Stimulated activated CD8-positive, alpha-beta memory T cell treated with anti-CD3 and anti-CD28 coated beads, Interleukin-12 subunit alpha, Interleukin-12 subunit beta, amount 100 ng/mL, for 4 hours (primary cell): ENCODE measurements around the gene TUBA4A.
"Not testable (repeated sequence)": the region's sequence is repeated elsewhere in the genome, so short reads cannot be mapped to it uniquely, and the experiment has no call there.

Experiments used
- DNase-seq: peaks from one replicate; pipeline ENCODE4 v3.0.0-alpha.2; 2020; ENCODE audit warnings: low read depth

The TUBA4A gene

GRCh38 chr2:219268294-219268693, 14.6 kb upstream of the TUBA4A start:
- DNase-seq: no peak

GRCh38 chr2:219266886-219267285, 13.2 kb upstream of the TUBA4A start:
- no peak for DNase-seq

DNA sequence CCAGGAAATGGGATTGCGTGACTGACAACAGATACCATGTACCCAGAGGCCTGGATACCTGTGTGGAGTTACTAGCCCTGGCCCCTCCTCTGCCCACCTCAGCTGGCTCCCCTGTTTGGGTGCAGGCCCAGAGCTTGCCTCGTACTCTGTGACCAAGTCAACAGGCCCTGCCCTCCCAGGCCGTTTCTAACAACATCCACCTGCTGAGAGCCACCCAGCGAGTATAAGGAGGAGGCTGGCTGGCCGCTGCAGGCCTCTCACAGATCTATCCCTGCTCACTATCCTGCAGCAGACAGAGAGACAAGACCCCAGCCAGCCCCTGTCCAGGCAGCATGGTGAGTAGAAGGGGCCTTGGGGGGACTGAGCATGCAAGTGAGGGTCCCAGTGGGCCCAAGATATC, 12.5 kb upstream of the TUBA4A start:
- no peak for DNase-seq

GRCh38 chr2:219261024-219261855, 7.5 kb upstream of the TUBA4A start:
- DNase-seq: no peak

- DNase-seq: not testable (repeated sequence)
Measured at GRCh38 chr2:219258942-219259341, 5.2 kb upstream of the TUBA4A start.

- no peak for DNase-seq
Measured at GRCh38 chr2:219254590-219255201, 978 bp upstream of the TUBA4A start.

DNA sequence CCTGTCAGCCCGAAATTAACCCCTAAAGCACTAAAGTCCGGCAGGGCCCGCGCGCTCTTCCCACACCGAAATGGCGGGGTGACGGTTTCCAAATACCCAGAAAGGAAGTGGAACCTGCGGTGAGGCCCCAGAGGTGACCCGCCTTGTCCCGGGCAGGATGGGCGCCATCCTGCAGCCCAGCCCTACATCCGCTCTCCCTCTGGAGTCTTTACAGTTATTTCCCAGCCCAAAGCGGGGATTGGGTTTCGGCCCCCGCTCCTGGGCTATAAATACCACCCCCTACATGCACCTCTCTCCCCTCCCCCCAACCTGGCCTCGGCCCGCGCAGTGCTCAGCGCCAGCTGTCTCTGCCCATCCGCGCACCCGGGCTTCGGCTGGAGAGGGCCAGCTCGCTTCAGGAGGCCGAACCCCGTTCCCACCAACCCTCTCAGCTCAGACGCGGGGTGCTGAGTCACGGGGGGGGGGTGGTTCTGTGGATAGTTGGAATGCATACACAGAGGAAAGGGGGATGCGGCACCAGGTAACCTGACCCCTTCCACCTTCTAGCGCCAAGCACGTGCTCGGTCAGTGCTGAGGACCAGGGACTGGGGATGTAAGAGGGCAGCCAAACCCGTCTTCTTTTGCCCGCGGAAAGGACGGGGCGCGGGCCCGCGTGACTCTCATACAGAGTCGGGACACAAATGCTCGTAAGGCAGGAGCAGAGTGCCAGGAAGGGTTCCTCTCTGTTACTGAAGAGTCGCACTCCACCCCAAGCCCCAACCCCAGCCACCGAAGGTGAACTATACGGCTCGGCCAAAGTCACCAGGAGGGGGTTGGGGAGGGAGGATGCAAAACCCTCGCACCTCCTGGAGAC, 592 bp downstream of the TUBA4A start, which contains the start of gene TUBA4B:
Gene TUBA4B, plus strand, starts transcription at position 344 of the 853 bp plus-strand sequence. Its CDS starts 165 bp downstream, at position 509.
- DNase-seq: no peak

GRCh38 chr2:219252570-219252899, 1.2 kb downstream of the TUBA4A start:
- DNase-seq: no peak

GRCh38 chr2:219252084-219252483, 1.6 kb downstream of the TUBA4A start:
- no peak for DNase-seq

GRCh38 chr2:219251656-219252055, 2.1 kb downstream of the TUBA4A start:
- DNase-seq: no peak

GRCh38 chr2:219250049-219250781, 3.5 kb downstream of the TUBA4A start:
- DNase-seq: no peak

GRCh38 chr2:219249203-219249980, 4.3 kb downstream of the TUBA4A start:
- no peak for DNase-seq

GRCh38 chr2:219248845-219249202, 4.9 kb downstream of the TUBA4A start:
- DNase-seq: no peak

DNA sequence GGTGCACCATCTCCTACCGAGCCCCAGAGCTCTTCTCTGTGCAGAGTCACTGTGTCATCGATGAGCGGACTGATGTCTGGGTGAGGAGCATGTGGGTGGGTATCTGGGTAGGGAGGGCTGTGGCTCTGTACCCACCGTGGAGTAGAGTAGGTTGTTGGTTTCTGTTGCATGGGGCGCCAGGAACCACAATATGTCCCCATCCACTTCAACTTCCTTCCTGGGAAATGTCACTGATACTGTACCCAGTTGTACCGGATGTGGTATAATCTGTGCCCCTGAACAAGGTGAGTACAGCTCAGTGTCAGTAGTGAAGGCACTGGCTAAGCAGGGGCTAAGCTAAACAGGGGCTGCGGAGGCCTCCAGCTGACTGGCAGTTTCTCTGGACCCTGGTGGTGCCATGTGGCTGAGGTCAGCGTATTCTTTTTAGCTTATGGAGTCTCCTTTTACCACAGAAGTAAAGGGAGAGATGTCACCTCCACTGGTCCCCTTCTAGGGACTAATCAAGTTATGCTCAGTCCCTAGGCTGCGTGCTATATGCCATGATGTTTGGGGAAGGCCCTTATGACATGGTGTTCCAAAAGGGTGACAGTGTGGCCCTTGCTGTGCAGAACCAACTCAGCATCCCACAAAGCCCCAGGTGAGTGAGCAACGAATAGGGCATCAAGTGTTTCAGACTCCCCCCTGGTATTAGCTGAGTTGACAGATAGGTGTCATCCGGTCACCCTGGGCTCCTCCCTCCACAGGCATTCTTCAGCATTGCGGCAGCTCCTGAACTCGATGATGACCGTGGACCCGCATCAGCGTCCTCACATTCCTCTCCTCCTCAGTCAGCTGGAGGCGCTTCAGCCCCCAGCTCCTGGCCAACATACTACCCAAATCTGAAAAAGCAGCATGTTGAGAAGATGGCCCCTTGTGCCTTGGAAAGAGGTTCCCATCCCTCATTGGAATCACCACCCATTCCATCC, 5.8 kb downstream of the TUBA4A start:
- DNase-seq: peak; percentile 56

- no peak for DNase-seq
Measured at GRCh38 chr2:219246559-219246958, 7.2 kb downstream of the TUBA4A start.

DNA sequence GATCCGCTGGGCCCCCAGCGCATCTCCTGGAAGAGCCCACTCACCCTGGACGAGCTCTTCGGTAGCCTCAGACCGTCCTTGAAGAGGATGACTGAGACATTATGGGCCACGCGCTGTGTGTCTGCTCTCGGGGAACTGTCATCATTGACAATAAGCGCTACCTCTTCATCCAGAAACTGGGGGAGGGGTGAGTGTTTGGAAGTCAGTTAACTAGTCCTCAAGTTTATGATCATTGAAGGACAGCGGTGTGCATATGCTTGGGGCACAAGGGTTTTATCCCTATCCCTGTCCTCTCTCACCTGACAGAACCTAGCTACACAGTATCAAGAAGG, 7.9 kb downstream of the TUBA4A start:
- DNase-seq: no peak

- peak; percentile 84 for DNase-seq
Measured at GRCh38 chr2:219245148-219245898, 8.4 kb downstream of the TUBA4A start, which contains the start of the genes GLB1L and STK16. Gene GLB1L, minus strand, starts transcription at chr2:219245444. Its CDS starts 1,871 bp downstream, at chr2:219243573. Gene STK16, plus strand, starts transcription at chr2:219245479. Its CDS starts 521 bp downstream, at chr2:219246000.

GRCh38 chr2:219244789-219245147, 8.9 kb downstream of the TUBA4A start:
- DNase-seq: no peak

DNA sequence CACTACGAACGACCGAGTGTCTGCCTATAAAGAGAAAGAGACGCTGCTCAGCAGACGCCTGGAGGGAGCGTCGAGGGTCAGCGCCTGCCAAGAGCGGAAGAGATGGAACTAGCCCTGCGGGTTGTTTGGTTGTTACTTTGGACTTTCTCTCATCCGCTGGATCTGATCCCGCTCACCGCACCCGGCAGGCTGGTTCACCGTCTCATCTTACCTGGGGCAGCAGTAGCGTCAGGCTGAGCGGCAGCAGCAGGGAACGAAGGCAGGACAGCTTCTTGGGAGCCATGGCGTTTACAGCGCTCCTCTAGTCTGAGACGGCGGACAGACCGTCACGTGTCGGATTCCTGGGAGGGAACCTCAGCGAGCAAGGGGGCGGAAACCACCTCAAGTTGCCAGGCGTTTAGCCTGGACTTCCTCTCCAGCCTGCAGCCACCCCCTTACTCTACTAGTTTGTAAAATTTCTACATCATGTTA, 10.4 kb downstream of the TUBA4A start:
- DNase-seq: no peak
